HFF-Myc (cell line): ENCODE measurements around the gene RNF115.

ENCODE experiments used
- DNase-seq: peaks from one replicate; pipeline ENCODE4 v3.0.0-alpha.2; 2011; ENCODE audit warnings: low read depth; ENCODE audit errors: extremely low read depth
- H3K4me3 ChIP-seq: replicated peaks from 2 replicates; pipeline ENCODE4 v1.5.1; 2011; ENCODE audit warnings: low read depth, mild to moderate bottlenecking, control low read depth, low read length
- CTCF ChIP-seq: IDR thresholded peaks from 2 replicates; pipeline ENCODE4 v1.5.1; 2012; ENCODE audit warnings: mild to moderate bottlenecking, low read depth, low read length, control low read depth; ENCODE audit errors: missing control alignments

Gene RNF115

DNA sequence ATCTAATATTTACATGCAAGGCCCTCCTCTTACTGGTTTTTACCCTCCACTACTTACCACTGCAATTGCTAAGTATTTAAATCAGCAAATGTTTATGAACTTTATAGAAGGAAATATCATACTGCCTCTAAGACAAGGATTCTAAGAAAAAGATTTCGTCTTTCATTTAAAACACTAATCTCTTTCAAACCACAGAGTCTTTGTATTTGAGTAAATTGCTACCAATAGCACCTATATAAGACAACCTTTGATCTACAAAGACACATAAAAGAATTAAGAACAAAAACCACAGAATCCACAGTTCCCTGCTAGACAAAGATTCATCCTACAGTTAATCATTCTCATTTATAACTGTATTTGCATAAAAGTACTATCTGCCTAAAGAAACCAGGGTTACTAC lies 37.6 kb downstream of the RNF115 start:
- DNase-seq: no peak
- no peak for TF ChIP-seq CTCF
- no peak overlapping the region for H3K4me3 ChIP-seq

GRCh38 chr1:145785547-145785946 lies 38.3 kb downstream of the RNF115 start:
- no peak for DNase-seq
- TF ChIP-seq CTCF: no peak
- no peak overlapping the region for H3K4me3 ChIP-seq

DNA sequence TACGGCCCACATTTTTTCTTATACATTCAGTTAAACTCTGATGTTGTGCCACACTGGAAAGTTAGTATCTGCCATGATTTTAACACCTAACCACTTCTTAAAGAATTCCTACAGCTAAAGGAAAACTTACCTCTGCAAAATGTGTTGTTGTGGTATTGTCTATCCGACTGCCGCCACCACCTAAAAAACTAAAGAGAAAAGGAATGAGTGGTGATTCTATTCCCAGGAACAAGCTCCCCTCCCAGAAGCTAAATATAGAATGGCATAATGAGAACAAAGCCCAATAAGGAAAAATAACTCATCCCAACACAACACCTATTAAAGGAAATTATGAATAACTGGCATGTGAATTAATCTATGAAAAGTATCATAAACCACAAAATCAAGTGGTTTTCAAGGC lies 39.5 kb downstream of the RNF115 start:
- H3K4me3 ChIP-seq: no peak overlapping the region
- no peak for TF ChIP-seq CTCF
- DNase-seq: no peak

GRCh38 chr1:145782272-145783099 lies 41.4 kb downstream of the RNF115 start:
- DNase-seq: peak; percentile 61
- no peak for TF ChIP-seq CTCF
- H3K4me3 ChIP-seq: no peak overlapping the region

- no peak for DNase-seq
- no peak overlapping the region for H3K4me3 ChIP-seq
- TF ChIP-seq CTCF: no peak
Observed at GRCh38 chr1:145778146-145778540, 45.8 kb downstream of the RNF115 start.

- H3K4me3 ChIP-seq: no peak overlapping the region
- DNase-seq: no peak
- TF ChIP-seq CTCF: no peak
Observed at GRCh38 chr1:145777357-145778145, 46.3 kb downstream of the RNF115 start.
